ENCODE measurements around the gene SORT1.
A peak's percentile ranks its signal among the peaks of the same experiment; 100 is the strongest.
"Not testable (repeated sequence)": the region's sequence is repeated elsewhere in the genome, so short reads cannot be mapped to it uniquely, and the experiment has no call there.

Gene SORT1

DNA sequence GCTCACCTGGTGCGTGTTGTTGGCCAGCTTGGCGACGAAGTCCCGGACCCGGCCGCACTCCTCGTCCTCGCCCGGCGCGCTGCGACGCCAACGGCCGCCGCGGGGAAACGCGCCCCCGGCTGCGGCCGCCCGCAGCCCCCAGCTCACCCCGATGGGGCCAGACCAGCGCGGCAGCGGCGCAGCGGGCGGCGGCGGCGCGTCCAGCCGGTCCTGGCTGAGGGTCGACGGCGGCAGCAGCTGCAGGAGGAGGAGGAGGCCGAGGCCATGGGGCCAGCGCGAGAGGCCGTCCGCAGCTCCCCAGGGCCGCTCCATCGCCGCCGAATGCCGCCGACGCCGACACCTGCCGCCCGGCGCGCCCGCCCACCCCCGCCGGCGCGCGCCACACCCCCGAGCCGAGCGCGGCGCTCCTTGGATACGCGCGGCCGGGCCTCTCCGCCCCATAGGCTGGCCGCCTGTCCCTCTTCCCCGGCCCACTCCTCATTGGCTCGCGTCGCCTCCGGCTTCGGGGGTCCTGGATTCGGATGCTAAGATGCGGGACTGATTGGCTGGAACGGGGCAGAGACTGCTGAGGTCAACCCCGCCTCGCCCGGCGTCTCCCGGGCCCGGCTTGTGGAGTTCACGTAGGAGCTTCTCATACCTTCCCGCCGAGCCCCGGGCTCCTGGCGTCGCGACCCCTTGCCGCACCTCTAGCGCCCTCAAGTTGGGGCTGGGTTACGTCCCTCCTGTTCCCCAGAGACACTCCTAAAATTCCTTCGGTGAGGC is at the start of gene SORT1:
SORT1 (minus strand) TSS at position 338 of the 762 bp plus-strand sequence; CDS start at position 312, 26 bp downstream.
- DNase-seq (ENCODE audit: low read depth, low spot score), result peak; percentile 63

DNA sequence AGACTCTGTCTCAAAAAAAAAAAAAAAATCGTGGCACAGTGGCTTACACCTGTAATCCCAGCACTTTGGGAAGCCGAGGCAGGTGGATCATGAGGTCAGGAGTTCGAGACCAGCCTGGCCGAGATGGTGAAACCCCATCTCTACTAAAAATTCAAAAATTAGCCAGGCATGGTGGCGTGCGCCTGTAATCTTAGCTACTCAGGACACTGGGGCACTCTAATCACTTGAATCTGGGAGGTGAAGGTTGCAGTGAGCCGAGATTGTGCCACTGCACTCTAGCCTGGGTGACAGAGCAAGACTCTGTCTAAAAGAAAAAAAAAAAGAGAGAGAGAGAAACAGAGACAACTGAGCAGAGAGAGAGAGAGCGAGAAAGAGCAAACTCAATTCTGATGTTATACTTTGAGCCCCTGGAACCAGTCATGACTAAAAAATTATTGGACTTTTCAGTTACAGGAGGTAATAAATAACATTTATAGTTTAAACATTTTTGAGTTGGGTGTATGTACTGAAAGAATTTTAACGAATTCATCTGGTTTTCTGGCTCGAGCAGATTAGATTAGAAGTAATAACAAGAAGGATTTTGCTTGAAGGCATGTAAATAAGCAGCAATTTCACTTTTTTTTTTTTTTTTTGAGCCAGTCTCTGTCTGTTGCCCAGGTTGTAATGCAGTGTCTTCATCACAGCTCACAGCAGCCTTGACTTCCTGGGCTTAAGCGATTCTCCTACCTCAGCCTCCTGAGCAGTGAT is 48.4 kb upstream of the SORT1 start:
- DNase-seq (ENCODE audit: low read depth, low spot score), result not testable (repeated sequence)

DNA sequence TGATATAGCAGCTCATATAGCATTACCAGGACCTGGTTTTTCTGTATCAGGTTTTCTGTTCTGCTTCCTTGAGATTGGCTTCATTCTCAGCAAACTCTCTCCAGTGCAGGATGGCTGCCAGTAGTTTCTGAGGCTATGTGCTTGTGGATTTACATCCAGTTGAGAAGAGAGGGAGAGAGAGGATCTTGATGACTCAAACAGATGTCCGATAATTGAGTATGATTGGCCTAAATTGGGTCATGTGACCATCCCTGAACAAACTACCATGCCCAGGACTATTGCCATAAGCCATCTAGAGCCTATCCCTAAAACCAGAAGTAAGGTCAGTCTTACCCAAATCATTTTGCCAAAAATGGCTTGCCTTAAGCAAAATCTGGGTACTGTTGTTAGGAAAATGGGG is 46.6 kb upstream of the SORT1 start:
- DNase-seq (ENCODE audit: low read depth, low spot score), result no peak

DNA sequence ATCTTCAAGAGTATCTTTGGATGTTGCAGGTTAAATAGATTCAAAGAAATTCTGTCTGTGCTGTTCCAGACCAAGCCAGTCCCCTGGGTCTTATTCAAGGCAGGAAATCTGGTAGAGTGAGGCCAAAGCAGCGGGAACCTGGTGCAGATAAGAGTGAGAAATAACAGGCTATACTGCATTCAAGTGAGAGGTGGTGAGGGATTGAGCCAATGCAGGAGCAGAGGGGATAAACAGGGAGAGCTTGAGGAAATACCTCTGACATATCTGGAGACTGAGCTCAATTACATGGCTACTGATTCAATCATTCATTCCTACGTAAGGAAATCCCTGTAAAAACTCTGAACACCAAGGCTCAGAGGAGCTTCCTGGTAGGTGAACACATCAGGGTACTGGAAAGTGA is 45.8 kb upstream of the SORT1 start:
- no peak for DNase-seq (ENCODE audit: low read depth, low spot score)

DNA sequence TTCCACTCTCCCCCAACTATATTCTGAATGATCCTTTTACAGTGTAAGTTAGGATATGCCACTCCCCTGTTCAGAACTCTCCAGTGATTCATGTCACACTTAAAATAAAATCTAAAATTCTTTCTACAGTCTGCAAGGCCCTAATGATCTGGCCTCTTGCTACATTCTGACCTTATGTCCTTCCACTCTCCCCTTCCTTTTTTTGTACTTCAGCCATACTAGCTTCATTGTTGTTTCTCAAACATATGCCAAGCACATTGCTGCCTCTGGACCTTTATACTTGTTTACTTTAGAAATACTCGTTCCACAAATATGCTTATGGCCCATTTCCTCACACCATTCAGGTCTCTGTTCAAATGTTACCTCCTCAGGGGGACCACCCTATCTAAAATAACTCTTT is 43.4 kb upstream of the SORT1 start:
- DNase-seq (ENCODE audit: low read depth, low spot score), result no peak

DNA sequence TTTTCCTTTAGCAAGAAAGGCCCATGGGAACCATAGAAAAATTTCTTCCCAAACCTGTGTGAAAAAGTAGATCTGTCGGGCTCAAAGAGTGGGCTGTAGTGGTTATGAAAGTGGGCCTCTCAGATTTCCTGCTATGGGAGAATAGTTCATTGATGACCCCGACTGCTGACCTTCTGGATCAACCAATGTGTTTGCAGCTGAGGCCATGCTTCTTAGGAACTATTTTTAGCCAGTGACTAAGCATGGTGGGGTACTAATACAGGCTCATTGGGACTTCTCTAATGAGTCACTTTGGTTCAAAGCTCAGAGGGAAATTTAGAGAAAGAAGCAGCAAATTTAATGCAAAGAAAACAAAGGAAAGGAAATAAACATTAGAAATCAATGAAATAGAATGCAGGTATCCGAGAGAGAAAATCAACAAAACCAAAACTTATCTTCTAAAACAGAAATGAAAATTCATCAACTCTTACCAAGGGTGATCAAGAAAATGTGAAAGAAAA is 41.1 kb upstream of the SORT1 start:
- DNase-seq (ENCODE audit: low read depth, low spot score), result peak; percentile 83

DNA sequence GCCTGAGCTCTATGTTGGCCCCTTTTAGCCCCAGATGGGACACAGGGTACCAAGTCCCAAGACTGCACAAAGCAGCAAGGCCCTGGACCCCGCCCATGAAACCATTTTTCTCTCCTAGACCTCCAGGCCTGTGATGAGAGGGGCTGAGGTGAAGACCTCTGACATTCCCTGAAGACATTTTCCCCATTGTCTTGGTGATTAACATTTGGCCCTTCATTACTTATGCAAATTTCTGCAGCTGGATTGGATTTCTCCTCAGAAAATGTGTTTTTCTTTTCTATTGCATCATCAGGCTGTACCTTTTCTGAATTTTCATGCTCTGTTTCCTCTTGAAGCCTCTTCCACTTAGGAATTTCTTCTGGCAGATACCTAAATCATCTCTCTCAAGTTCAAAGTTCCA is 36.8 kb upstream of the SORT1 start:
- DNase-seq (ENCODE audit: low read depth, low spot score), result no peak

DNA sequence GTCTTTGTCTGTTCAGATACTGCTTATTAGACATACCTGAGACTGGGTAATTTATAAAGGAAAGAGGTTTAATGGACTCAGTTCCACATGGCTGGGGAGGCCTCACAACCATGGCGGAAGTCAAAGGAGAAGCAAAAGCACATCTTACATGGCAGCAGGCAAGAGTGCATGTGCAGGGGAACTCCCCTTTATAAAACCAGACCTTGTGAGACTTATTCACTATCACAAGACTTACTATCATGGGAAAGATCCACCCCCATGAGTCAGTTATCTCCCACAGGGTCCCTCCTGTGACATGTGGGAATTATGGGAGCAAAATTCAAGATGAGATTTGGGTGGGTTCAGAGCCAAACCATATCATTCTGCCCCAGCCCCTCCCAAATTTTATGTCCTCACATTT is 35.6 kb upstream of the SORT1 start:
- DNase-seq (ENCODE audit: low read depth, low spot score), result no peak

DNA sequence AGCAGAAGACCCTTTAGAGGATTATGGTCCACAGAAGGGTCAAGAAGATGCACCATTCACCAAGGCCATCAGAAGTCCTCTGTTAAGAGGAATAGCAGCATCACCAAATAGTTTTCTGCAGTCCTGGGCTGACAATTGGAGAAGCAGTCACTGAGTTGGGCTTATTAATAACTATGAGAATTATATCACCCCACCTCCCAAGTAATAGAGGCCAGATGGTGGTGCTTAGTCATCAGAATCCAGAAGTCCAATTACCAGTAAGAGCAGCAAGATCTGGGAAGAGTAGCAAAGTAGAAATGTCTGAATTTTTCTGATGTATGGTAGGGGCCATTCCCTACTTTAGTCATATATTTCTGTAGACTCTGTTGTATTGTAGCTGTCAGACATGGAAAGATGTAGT is 34.6 kb upstream of the SORT1 start:
- no peak for DNase-seq (ENCODE audit: low read depth, low spot score)

DNA sequence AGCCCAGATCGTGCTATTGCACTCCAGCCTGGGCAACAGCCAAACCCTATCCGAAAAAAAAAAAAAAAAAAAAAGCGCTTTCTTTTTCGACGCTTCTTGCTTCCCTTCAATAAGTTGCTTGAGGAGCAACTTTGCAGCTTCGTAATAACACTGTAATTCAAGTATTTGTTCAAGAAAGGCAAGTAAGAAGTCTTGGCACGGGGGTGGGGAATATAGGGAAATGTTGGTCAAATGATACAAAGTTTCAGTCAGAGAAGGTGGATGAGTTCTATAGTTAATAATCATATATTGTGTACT is 29.4 kb upstream of the SORT1 start:
- no peak for DNase-seq (ENCODE audit: low read depth, low spot score)

DNA sequence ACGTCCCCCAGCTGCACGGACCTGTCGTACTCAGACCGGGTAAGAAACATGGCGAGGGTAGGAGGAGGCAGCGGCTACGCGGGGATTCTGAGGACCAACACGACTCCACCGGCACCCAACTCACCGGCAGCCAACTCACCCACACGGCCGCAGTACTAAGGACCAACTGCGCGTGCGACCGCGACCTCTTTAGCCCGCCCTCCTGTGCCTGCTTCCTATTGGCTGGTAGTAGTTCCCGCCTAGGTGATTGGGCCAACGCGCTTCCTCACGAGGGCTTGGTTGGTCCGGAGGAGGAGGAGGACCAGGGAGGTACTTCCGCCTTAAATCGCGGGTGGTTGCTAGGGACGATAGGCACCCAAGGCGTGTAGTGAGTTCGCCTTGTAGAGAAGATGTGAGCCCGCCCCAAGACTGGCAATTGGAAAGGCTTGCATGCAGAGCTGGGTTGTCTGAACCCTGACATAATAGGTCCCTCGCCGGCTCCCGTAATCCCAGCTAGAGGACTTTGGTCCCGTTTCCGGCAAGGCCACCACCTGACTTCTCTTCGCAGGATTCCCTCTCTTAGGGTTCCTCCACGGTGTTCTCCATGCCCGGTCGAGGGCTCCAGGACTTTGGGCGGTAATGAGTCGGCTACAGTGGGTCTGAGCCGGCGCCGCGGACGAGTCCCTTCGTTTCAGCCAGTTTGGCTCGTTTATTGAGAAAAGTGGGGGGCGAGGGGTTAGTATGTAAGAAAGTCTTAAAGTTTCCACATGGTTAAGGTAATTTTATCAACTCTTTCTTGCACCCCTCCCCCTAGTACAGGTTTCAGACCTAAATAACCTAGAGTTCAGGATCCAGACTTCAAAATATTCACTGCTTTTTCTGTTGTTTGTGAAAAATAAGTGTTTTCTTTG is 28.8 kb upstream of the SORT1 start, which contains the start of gene PSMA5:
PSMA5 (minus strand) TSS at position 168 of the 890 bp plus-strand sequence; CDS start at position 50, 118 bp downstream.
- DNase-seq (ENCODE audit: low read depth, low spot score), result peak; percentile 98

DNA sequence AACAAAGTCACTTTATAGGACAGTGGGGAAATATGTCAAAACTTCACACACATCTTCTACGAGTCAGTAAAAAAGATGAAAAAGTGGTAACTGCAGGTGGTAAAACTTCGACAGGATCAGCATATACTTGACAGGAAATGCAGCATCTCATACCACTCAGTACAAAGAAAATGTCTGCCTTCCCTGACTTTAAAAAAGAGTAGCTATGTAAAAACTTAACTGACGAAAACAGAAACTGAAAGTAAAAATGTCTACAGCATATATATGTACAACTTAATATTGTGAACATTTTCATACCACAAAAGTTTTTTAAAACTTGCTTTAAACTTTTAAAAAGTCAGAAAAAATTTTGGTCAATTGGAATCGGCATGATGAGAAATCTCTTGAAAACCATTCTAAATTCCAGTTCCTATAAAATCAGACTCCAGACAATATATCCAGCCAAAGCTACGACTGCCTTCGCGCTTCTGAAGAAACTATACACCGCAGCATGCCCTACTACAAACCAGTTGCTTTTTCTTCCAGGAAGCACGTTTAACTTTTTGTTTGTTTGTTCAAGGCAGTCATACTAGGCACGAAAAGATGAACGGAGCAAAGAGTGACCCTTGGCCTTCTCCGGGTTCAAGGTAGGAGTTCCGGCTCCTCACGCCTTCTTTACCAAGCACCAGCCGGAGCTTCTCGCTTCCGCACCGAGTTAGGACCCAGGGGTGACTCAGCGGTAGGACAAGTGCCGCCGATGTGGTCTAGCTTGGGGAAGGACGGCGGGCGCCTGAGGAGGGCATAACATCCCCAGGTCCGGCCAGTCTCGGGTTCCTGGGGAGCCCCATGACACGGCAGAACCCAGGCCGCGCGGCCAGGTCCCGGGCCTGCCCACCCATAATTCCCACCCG is 27.9 kb upstream of the SORT1 start:
- no peak for DNase-seq (ENCODE audit: low read depth, low spot score)

DNA sequence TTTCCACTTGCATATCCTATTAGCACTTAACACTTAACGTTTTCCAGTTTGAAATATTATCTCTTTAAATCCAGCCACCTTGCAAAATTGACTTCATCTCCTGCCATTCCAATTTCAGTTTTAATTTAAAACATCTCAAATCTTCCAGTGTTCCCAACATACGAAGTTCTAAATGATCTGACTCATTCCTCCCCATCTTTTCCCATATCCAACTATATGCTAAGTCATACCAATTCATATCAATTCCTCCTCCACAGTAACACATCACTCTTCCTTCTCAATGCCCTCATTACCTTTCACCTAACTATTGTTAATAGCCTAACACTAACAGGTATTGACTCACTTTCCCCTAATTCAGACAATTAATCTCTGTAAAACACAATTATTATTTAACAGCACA is 25.8 kb upstream of the SORT1 start:
- DNase-seq (ENCODE audit: low read depth, low spot score), result no peak

DNA sequence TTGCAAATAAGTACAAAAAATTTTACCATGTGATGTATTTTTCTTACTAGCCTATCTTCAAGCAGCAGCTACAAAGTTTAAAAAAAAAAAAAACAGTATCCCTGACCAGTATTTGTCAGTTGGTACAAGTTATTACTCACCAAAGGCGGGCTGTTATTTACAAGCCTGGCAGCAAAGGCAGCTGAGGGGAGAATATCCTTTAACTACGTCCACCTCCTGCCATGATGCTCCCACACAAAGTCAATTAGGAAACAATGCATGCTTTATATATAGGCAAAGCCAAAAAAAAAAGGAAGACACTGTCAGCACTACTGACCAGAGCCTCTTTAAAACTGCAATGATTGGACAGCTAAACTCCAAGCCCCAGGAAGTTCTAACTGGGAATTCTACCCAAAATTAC is 14.8 kb upstream of the SORT1 start:
- no peak for DNase-seq (ENCODE audit: low read depth, low spot score)

DNA sequence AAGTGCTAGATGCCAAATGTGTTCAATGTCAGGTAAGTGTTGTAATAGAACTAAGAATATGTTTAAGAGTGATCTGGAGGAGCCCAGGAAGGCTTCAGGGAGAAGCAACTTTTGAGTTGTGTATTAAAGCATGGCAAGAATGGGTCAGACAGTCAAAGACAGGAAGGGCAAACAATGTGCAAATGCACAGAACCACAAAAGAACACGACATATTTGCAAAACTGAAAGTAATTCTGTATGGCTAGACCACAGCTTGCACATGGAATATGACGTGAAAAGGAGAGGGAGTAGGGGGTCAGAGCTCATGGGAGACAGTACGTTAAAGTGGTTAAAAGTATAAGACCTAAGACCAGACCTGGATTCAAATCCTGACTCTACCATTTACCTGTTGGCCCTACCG is 7.1 kb upstream of the SORT1 start:
- DNase-seq (ENCODE audit: low read depth, low spot score), result no peak

DNA sequence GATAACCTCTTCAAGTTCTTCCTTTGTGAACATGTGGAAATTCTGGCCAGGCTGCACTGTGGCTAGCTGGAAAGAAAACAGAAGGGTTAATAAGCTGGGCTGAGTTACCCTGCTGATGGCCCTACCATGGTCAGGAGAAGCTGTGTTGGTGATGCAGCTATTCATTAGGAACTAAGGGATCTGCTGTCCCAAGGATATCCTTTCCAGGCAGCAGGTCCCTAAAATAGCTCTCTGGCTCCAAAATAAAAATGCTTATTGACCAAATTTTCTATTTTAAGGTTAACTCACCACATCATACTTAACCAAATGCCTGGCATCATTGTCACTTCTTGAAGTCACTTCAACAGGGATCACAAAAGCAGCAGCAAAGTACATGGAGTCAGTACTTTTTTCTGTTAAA is 4.3 kb upstream of the SORT1 start:
- DNase-seq (ENCODE audit: low read depth, low spot score), result no peak

DNA sequence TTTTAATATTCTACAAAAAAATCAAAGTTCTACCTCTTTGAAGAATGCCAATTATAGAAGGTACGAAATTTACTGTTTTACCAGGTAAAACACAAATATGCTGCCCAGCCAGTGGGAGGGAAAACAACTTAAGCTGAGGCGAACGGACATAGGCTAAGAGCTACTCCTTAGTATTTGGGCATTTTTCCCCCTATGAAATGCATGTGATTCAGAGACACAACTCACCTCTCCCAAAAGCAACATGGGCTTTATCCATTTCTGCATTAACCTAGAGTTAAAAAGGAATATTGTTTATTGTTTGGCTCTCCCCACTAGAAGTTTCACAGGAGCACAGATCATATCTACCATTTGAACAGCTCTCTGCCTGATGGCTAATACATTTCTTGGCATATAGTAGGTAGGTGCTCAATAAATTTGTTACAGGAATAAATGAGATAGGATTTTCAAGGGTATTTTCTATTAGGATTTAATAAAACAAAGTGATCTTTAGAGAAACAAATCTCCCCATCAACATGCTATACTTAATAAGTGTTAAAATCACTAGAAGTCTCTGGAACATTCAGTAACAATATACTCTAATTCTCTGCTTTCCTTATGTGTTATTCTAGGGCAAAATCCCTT is 2.4 kb upstream of the SORT1 start:
- no peak for DNase-seq (ENCODE audit: low read depth, low spot score)

DNA sequence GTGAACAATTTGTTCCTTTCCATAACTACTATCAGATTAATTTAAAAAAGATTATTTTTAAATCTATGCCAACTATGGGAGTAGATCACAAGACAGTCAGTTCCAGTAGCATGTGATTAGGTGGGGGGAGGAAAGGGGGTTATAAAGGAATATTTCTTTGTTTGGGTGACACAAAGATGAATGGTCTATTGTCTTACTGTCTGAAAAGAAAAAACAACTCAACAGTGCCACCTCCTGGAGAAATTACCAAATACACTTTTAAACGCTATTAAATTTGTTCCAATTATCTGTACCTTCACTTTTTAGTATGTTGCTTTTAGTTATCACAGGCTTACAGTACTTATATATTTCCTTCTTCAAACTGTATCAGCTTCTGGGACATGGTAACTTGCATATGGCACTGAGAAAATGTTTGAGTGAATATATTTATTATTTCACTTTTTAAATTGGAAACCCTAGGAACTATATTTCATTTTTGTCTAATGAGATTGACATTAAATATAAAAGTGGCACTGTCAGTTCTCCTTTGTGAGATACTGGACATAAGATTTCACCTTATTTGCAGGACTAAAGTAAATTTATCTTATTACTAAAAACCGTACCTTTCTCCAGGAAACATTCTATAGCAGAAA is 1.7 kb upstream of the SORT1 start:
- no peak for DNase-seq (ENCODE audit: low read depth, low spot score)

DNA sequence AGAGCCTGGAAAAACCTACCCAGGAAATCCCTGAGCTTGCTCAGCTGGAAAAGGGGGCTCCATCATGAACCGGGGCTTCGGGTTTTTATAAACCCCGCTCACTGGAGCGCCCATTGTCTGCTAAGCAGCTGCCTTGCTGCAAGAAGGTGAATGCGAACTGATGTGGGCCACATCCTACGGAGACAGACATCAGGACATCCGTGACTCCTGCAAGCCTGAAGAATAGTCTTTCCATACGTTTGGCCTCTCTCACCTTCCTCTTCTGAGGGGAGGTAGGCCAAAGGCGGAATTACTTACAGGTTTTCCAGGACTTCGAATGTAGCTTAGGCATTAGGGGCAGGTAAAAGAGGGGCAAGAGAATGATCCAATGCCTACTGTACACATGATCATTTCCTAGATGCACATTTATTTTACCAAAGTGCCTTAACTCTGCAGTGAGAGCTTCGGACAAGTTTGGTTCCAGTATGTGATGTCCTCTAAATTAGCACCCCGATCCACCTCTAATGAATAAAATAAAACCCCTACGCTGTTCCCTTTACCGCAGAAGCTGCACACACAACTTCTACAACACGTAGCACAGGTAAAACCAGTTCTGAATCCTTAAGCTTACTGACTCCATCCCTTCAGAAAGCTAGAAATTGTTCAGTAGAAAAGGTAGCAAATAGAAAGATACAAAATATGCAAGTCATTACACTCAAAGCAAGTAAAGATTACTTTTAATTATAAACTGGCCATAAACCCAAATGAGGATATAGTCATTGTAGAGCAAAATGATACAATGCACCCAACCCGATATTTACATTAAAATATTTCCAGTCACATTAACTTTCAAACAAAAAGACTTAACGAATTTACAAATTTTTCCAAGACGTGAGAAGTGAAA is 866 bp upstream of the SORT1 start:
- no peak for DNase-seq (ENCODE audit: low read depth, low spot score)

Data from brain pericyte (primary cell).